ENCODE results near the gene DISC1. TPM values are rescaled to one million over a fixed set of nuclear protein-coding genes. Genes with fewer than 3 reads are reported as not detected.

DISC1 gene
- total RNA-seq, 1 donor from 2014 or later = 5.2 TPM

DNA sequence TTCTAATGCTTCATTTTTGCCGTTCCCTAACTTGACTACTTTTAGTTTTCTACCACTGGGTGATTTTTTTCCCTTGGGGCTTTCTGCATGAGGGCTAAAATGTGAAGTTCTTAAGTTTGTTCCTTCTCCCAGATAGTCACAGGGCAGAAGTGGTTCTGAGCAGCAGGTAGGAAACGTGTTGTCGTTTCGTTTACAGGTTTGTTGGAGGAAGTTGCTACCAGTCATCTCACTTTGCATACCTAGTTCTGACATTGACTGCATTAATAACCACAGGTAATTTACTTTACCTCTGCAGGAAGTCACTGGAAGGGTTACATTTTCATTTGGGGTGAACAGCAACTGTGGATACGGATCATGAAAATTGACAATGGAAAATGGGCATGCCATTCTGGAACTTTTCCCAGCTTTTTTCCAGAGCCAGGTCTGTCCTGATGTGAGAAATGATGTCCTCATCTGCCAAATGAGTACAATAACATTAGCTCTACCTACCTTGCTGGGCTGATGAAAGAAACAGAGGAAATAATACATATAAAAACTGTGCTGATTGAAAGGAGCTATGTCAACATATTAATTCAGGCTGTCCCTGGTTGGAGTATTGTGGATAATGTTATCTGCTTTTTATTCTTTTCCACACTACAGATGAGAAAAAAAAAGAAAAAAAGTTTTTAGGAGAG is 94.2 kb downstream of the DISC1 start:
- Mint-ChIP-seq H3K27ac (no peak overlapping the region), H3K36me3 (ENCODE audit: insufficient read depth) (no peaks in the 10 kb centered on the region), H3K4me1 (ENCODE audit: low read depth) (peaks cover 4% of the 10 kb centered on the region), H3K27me3 (peaks cover 3% of the 10 kb centered on the region), H3K4me3 (ENCODE audit: low read depth) (no peak overlapping the region), H3K9me3 (ENCODE audit: low read depth) (no peaks in the 10 kb centered on the region)
- no peak for DNase-seq (ENCODE audit: low spot score, unreplicated experiment)
- TF ChIP-seq, protein P1, sequence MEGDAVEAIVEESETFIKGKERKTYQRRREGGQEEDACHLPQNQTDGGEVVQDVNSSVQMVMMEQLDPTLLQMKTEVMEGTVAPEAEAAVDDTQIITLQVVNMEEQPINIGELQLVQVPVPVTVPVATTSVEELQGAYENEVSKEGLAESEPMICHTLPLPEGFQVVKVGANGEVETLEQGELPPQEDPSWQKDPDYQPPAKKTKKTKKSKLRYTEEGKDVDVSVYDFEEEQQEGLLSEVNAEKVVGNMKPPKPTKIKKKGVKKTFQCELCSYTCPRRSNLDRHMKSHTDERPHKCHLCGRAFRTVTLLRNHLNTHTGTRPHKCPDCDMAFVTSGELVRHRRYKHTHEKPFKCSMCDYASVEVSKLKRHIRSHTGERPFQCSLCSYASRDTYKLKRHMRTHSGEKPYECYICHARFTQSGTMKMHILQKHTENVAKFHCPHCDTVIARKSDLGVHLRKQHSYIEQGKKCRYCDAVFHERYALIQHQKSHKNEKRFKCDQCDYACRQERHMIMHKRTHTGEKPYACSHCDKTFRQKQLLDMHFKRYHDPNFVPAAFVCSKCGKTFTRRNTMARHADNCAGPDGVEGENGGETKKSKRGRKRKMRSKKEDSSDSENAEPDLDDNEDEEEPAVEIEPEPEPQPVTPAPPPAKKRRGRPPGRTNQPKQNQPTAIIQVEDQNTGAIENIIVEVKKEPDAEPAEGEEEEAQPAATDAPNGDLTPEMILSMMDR (IDR thresholded peaks at IDR 0.05; ENCODE audit: unreplicated experiment) = no peak

DNA sequence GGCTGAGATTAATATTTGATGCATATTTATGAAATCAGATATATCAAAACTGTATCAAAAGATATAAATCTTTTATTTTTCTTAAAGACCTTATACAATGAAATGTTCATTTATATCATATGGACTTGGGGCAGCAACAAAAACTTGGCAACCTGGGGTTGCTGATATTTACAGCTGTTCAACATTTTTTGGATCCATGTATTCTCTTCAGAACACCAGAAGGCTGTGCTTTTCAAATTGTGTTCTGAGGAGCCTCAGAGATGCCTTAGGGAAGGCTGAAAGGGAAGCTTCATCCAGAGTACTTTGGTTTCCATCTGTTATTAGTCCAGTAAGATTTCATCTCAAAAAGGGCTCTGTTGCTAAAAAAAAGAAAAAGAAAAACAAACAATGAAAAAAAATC is 94.8 kb downstream of the DISC1 start:
- Mint-ChIP-seq H3K4me3 (ENCODE audit: low read depth) (no peak overlapping the region), H3K27ac (no peak overlapping the region), H3K4me1 (ENCODE audit: low read depth) (peaks cover 4% of the 10 kb centered on the region), H3K36me3 (ENCODE audit: insufficient read depth) (no peaks in the 10 kb centered on the region), H3K9me3 (ENCODE audit: low read depth) (no peaks in the 10 kb centered on the region), H3K27me3 (peaks cover 3% of the 10 kb centered on the region)
- DNase-seq (ENCODE audit: low spot score, unreplicated experiment) = no peak
- TF ChIP-seq, protein P1 (IDR thresholded peaks at IDR 0.05; ENCODE audit: unreplicated experiment) = no peak

DNA sequence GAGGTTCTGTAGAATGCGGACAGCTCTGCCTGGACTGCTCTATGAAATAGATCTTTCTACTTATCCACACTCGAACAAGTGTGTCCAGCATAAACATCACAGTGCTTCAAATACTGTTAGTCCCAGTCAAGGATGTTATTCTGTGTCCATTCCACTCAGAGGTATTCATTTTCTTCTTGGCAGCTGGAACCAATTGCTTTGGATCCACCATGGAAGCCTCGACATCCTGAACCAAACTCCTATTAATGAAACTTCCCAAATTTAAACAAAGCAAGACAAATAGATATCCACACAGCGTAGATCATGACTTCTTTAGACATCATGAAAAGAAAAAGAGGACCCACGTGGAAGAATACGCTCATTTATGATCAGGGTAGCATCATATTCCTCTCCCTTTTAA is 95.8 kb downstream of the DISC1 start:
- H3K4me3 Mint-ChIP-seq (ENCODE audit: low read depth) = no peak overlapping the region
- H3K36me3 Mint-ChIP-seq (ENCODE audit: insufficient read depth) = no peaks in the 10 kb centered on the region
- peaks cover 3% of the 10 kb centered on the region for H3K27me3 Mint-ChIP-seq
- TF ChIP-seq, protein P1 (IDR thresholded peaks at IDR 0.05; ENCODE audit: unreplicated experiment) = no peak
- no peaks in the 10 kb centered on the region for H3K9me3 Mint-ChIP-seq (ENCODE audit: low read depth)
- peaks cover 4% of the 10 kb centered on the region for H3K4me1 Mint-ChIP-seq (ENCODE audit: low read depth)
- no peak overlapping the region for H3K27ac Mint-ChIP-seq
- no peak for DNase-seq (ENCODE audit: low spot score, unreplicated experiment)

DNA sequence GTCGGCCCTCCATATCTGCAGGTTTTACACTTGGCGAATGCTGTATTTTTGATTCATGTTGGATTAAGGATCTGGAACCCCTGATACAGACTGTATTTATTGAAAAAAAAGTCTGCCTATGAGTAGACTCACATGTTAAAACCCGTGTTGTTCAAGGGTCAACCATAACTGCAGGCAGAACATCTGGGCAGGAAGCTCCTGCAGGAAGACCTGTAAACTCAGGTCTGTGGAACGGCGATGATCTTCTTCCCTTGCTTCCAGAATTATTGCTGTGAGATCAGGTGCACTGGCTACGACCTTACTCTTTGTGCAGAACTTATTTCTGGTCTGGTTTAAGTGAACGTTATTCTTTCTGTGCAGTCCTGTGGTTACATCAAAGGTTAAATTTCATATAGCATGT is 96.6 kb downstream of the DISC1 start:
- H3K9me3 Mint-ChIP-seq (ENCODE audit: low read depth) = no peaks in the 10 kb centered on the region
- peaks cover 4% of the 10 kb centered on the region for H3K4me1 Mint-ChIP-seq (ENCODE audit: low read depth)
- TF ChIP-seq, protein P1 (IDR thresholded peaks at IDR 0.05; ENCODE audit: unreplicated experiment) = no peak
- H3K27me3 Mint-ChIP-seq = peaks cover under 1% of the 10 kb centered on the region
- no peak for DNase-seq (ENCODE audit: low spot score, unreplicated experiment)
- H3K36me3 Mint-ChIP-seq (ENCODE audit: insufficient read depth) = no peaks in the 10 kb centered on the region
- no peak overlapping the region for H3K4me3 Mint-ChIP-seq (ENCODE audit: low read depth)
- no peak overlapping the region for H3K27ac Mint-ChIP-seq

DNA sequence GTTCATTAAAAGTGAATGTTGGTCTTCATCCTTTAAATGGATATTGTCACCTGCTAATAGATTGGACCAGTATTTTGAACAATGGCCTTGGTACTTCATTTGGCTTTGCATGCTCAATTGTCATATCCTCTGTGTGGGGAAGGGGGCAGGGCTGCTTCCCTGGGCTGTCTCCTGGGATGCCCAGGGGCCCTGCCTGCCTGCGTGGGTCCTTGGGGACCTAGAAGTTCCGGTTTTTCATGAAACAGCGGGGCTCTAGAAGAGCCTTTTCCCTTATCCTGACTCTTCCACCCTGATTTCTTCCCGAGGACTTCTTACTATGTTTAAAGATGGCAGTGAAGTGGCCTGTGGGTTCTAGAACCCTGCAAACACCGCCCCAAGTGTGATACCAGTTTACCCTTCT is 97.5 kb downstream of the DISC1 start:
- Mint-ChIP-seq H3K4me3 (ENCODE audit: low read depth) (no peak overlapping the region), H3K9me3 (ENCODE audit: low read depth) (no peaks in the 10 kb centered on the region), H3K4me1 (ENCODE audit: low read depth) (peaks cover 4% of the 10 kb centered on the region), H3K27ac (no peak overlapping the region), H3K27me3 (no peaks in the 10 kb centered on the region), H3K36me3 (ENCODE audit: insufficient read depth) (no peaks in the 10 kb centered on the region)
- TF ChIP-seq, protein P1 (IDR thresholded peaks at IDR 0.05; ENCODE audit: unreplicated experiment) = no peak
- DNase-seq (ENCODE audit: low spot score, unreplicated experiment) = no peak

Measured in progenitor cell of endocrine pancreas (in vitro differentiated cells).